Progenitor cell of endocrine pancreas (in vitro differentiated cells): ENCODE measurements around the gene PAEP. TPM values are rescaled to one million over a fixed set of nuclear protein-coding genes. Genes with fewer than 3 reads are reported as not detected.

Experiments used
- DNase-seq: peaks from one replicate; pipeline ENCODE4 v3.0.0; 2021; ENCODE audit warnings: low spot score; ENCODE audit not compliant: unreplicated experiment
- H3K27ac Mint-ChIP-seq: 2 replicates; pipeline ENCODE4 v1.8.0; 2021; ENCODE audit warnings: mild to moderate bottlenecking, moderate library complexity, mixed read lengths
- H3K27me3 Mint-ChIP-seq: 2 replicates; pipeline ENCODE4 v1.8.0; 2021; ENCODE audit warnings: mixed read lengths
- H3K36me3 Mint-ChIP-seq: 2 replicates; pipeline ENCODE4 v1.8.0; 2022; ENCODE audit warnings: mixed read lengths; ENCODE audit not compliant: insufficient read depth
- H3K4me1 Mint-ChIP-seq: 2 replicates; pipeline ENCODE4 v1.8.0; 2021; ENCODE audit warnings: low read depth, mixed read lengths
- H3K4me3 Mint-ChIP-seq: 2 replicates; pipeline ENCODE4 v1.8.0; 2021; ENCODE audit warnings: low read depth, mild to moderate bottlenecking, moderate library complexity, mixed read lengths
- H3K9me3 Mint-ChIP-seq: 2 replicates; pipeline ENCODE4 v1.8.0; 2021; ENCODE audit warnings: low read depth, mixed read lengths
- CTCF ChIP-seq: fragments of 200-600 bp; sonication (generic); IDR thresholded peaks from one replicate; pipeline ENCODE4 v1.5.0; 2021; ENCODE audit warnings: antibody characterized with exemption, mild to moderate bottlenecking; ENCODE audit not compliant: unreplicated experiment
- total RNA-seq: library from RNA; stranded (reverse); gene quantifications from 2 replicates; pipeline ENCODE4 v1.2.1, GENCODE V29; 2021

PAEP gene
- total RNA-seq, 1 donor from 2014 or later: not detected

GRCh38 chr9:135577256-135577655 lies 15.7 kb downstream of the PAEP start:
- Mint-ChIP-seq H3K9me3 (no peaks in the 10 kb centered on the region), H3K36me3 (no peaks in the 10 kb centered on the region), H3K27me3 (peaks cover 14% of the 10 kb centered on the region), H3K4me1 (no peaks in the 10 kb centered on the region), H3K27ac (no peak overlapping the region), H3K4me3 (no peak overlapping the region)
- no peak for DNase-seq
- no peak for TF ChIP-seq CTCF

- no peak overlapping the region for H3K4me3 Mint-ChIP-seq
- no peaks in the 10 kb centered on the region for H3K36me3 Mint-ChIP-seq
- no peak overlapping the region for H3K27ac Mint-ChIP-seq
- no peaks in the 10 kb centered on the region for H3K9me3 Mint-ChIP-seq
- no peak for DNase-seq
- TF ChIP-seq CTCF: no peak
- H3K27me3 Mint-ChIP-seq: peaks cover 14% of the 10 kb centered on the region
- H3K4me1 Mint-ChIP-seq: no peaks in the 10 kb centered on the region
These were observed 17.8 kb downstream of the PAEP start for GRCh38 chr9:135579356-135579755.

- H3K9me3 Mint-ChIP-seq: no peaks in the 10 kb centered on the region
- H3K36me3 Mint-ChIP-seq: no peaks in the 10 kb centered on the region
- H3K27ac Mint-ChIP-seq: no peak overlapping the region
- TF ChIP-seq CTCF: no peak
- no peak for DNase-seq
- H3K4me3 Mint-ChIP-seq: no peak overlapping the region
- H3K27me3 Mint-ChIP-seq: peaks cover 12% of the 10 kb centered on the region
- no peaks in the 10 kb centered on the region for H3K4me1 Mint-ChIP-seq
These were observed 18.5 kb downstream of the PAEP start for GRCh38 chr9:135579889-135580660.

GRCh38 chr9:135580664-135581380 lies 19.3 kb downstream of the PAEP start:
- no peaks in the 10 kb centered on the region for H3K4me1 Mint-ChIP-seq

More at GRCh38 chr9:135580664-135581380, 19.3 kb downstream of the PAEP start:
- TF ChIP-seq CTCF: no peak
- Mint-ChIP-seq H3K36me3 (no peaks in the 10 kb centered on the region), H3K27me3 (peaks cover 12% of the 10 kb centered on the region), H3K4me3 (no peak overlapping the region), H3K27ac (no peak overlapping the region), H3K9me3 (no peaks in the 10 kb centered on the region)
- no peak for DNase-seq
